IMR-90 (cell line): ENCODE results near the gene LRP11.

Source experiments
- BHLHE40 ChIP-seq: fragments of 150-350 bp; IDR thresholded peaks from 2 replicates; pipeline ENCODE4 v1.6.1; 2016; ENCODE audit warnings: mild to moderate bottlenecking, low read depth, low read length
- MXI1 ChIP-seq: IDR thresholded peaks from 2 replicates; pipeline ENCODE4 v1.6.1; 2012; ENCODE audit warnings: low read depth, mild to moderate bottlenecking, low read length, moderate library complexity, borderline replicate concordance

DNA sequence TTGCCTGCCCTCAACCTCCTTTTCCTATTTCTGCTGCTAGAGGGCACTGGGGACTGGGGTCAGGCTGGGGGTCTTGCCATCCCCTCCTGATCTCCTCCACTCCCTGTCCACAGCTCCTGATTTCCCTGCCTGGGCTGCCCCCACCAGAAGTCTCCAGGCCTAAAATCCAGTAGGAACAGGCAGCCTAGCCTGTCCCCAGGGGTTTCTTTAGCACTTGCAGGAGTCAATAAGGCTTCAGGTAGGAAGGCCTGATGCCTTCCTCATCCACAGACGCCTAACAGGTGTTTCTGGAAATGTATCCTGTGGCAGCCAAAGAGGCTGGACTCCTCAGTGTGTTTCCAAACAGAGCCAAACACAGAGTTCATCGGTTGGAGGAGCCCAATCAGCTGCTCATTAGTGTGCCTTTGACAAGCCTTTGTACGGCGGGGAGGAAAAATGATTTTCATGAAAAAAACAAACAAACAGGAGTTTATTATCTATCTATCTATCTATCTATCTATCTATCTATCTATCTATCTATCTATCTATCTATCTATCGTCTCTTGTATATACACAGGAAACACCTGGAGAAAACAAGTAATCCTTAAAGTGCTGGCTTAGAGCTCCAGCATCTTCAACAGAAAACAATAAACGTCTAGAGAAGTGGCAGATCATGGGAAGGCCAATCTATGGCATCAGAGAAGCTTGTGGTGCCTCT, 37.4 kb upstream of the LRP11 start:
- TF ChIP-seq BHLHE40 (no peak), MXI1 (no peak)
